NK-92 treated with Interleukin-12 subunit alpha and Interleukin-12 subunit beta, amount 100 ng/mL, for 24 hours (cell line): ENCODE data around the gene IQGAP2.
"Not testable (repeated sequence)": the region's sequence is repeated elsewhere in the genome, so short reads cannot be mapped to it uniquely, and the experiment has no call there.

ENCODE experiments used
- DNase-seq: peaks from one replicate; lab custom pipeline; 2025; lab: John Stamatoyannopoulos, UW

The IQGAP2 gene

GRCh38 chr5:76542887-76543690 is 140.0 kb downstream of the IQGAP2 start:
- peak; percentile 60 for DNase-seq

DNA sequence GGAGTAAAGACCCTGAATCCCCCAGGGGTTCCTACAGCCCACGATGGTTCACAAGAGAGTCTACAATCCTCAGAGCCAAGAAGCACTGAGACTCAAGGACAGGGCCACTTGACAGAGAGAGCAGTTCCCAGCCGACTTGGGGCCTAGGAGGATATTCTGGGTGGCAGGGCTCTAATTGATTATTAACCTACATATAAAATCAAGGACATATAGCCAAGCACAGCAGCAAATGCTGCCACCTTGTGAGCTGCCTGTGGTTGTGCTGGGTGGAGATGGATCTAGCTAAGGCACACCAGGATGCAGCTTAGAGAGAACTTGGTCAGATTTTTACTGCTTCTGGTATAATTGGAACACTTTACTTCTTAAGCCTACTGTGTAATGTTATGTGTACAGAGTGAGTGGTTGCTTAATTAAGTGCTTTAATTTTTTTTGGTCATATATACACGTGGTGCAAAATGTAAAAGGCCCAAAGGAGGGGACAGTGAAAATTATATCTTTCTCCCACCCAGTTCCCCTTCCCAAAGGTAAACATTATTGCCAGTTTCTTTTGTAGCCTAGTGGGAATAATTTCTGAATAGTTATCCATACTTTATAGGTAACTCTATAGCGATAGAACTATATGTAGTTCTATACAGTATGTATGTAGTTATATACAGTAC is 141.3 kb downstream of the IQGAP2 start:
- peak; percentile 33 for DNase-seq

DNA sequence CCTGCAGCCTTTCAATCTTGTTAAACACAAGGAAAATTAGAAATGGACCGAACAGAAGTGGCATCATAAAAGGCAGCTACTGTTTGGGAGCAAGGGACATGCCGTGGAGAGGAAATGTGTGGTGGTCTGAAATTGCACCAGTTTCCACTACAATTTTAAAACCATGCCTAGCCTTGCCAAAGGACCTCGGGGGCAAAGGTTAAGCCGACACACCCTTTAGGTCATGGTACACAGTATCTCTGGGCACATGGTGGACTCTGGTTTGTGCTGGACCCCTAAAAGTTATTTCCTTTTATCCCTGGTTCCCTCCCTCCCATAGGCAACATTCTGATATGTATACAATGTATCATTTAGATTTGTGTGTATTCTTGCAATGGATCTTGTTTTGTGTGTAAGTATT is 142.1 kb downstream of the IQGAP2 start:
- no peak for DNase-seq

- no peak for DNase-seq
These were observed 143.5 kb downstream of the IQGAP2 start for GRCh38 chr5:76546497-76547102.

DNA sequence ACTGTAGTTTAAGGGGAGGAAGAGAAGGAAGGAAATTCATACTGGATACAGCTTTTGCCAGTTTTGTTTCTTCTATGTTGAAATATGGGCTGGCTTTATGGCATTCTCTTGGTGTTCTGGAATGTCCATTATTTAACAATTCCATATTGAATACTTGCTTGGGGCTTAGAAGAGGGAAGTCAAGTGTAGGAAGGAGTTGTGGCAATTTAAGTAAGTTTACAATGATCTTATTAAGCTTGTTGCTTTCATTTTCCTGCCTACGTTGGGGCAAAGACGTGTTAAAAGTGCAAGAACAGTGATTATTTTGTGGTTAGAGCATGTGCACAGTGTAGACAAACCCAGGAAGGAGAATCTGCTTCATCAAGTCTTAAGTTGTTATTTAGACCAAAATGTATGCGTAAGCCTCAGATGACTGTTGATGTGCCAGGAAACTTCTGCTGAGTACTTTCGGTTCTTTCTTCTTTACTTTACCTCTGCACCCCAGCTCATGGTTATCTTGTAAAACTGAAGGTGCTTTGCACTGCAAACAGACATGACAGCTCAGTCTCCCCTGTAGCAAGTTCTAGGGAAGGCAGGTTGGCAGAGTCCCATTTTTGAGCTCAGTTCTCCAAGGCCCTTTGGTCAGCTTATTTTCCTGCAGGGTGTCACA is 144.3 kb downstream of the IQGAP2 start:
- peak; percentile 39 for DNase-seq

DNA sequence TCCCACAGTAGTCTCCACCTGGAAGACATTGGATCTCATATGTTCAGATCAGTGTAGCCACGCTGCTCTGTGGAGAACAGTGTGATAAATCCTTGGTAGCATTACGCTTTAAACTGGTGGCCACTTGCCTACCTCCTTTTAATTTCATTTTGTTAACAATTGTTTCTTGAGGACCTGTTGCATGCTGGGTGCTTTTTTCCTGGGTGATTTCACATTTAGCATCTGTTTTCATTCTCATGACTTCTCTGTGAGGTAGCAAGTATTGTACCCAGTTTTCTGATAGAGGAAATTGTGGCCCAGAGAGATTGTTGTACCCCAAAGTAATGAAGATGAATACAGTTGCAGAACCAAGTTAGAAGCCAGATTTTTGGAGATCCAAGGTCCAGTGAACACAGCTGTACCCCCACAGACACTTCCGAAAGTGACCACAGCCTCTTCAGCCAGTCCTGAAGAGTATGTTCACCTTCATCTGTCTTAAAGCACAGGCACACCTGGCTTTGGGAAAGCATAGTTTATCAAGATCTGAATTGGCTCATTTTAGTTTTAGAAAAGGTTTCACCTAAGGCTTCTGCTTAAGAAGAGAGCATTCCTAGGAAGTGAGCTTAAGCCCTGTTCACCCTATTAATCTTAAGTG is 144.9 kb downstream of the IQGAP2 start:
- no peak for DNase-seq

DNA sequence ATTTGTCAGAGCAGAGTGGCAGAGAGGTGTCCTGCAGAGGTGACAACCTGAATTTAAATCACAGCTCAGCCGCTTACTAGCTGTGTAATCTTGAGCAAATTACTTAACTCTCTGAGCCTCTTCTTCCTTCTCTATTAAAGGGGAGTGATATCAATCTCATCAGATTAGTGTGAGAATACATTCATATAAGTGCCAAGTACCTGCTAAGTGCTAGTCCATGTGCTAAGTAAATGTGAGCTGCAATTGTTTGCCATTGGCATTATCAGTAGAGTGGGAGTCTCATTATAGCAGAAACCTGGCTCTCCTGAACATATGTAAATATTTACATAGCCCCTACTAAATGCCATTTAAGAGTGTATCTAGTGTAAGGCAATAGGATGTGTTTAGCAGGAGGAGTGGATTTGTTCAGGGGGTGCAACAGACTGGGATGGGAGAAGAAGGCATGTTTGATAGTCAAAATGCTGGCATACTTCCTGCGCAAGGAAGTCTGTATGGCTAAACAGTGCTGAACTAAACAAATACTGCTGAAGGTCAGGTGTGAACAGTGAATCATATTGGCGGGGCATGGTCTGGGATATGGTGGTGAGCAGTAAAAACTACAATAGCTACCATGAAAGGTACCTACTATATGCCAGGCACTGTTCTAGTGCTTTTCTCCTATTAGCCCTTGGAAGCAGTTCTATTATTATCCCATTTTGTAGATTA is 145.6 kb downstream of the IQGAP2 start:
- no peak for DNase-seq

- DNase-seq: not testable (repeated sequence)
These were observed 147.8 kb downstream of the IQGAP2 start for GRCh38 chr5:76550881-76551280.

- no peak for DNase-seq
These were observed 149.5 kb downstream of the IQGAP2 start for GRCh38 chr5:76552546-76552945.

- no peak for DNase-seq
These were observed 150.2 kb downstream of the IQGAP2 start for GRCh38 chr5:76553251-76553650.

- DNase-seq: no peak
These were observed 152.0 kb downstream of the IQGAP2 start for GRCh38 chr5:76555114-76555513.

- DNase-seq: no peak
These were observed 152.6 kb downstream of the IQGAP2 start for GRCh38 chr5:76555717-76556116.

GRCh38 chr5:76556511-76557221 is 153.6 kb downstream of the IQGAP2 start:
- DNase-seq: no peak

GRCh38 chr5:76560952-76561891 is 158.1 kb downstream of the IQGAP2 start:
- DNase-seq: no peak

GRCh38 chr5:76561959-76562358 is 158.9 kb downstream of the IQGAP2 start:
- no peak for DNase-seq

- DNase-seq: no peak
These were observed 161.9 kb downstream of the IQGAP2 start for GRCh38 chr5:76565009-76565408.

DNA sequence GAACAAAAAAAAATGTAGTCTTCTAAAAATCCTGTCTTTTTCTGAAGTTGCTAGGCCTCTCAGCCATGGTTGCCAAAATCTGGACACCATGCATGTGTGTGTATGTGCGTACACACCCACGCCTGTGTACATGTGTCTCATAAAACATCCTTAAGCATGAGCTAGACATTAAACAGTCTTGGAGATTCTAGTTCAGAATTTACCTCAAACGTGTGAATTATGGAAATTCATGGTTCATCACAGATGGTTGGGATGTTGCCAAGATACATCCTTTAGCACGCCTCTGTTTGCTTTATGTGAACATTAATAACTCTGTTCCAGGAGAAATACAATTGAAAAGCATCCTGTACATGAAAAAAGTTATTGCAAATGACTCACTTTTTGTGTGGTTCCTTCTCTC is 167.1 kb downstream of the IQGAP2 start:
- no peak for DNase-seq

DNA sequence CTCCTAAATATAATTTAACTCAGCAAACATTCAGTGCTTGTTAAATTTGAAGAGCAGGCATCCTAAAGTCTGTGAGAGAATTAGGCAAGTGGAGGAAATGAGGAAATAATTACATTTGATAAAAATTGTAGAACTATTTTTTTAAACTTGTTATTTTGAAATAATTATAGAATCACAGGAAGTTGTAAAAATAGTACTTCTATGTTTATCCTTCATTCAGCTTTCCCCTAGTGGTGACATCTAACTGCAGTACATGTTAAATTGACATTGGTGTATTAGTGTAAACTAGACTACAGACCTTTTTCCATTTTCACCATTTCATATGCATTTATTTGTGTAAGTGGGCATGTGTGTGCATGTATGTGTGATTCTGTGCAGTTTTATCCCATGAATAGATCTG is 168.5 kb downstream of the IQGAP2 start:
- DNase-seq: no peak

DNA sequence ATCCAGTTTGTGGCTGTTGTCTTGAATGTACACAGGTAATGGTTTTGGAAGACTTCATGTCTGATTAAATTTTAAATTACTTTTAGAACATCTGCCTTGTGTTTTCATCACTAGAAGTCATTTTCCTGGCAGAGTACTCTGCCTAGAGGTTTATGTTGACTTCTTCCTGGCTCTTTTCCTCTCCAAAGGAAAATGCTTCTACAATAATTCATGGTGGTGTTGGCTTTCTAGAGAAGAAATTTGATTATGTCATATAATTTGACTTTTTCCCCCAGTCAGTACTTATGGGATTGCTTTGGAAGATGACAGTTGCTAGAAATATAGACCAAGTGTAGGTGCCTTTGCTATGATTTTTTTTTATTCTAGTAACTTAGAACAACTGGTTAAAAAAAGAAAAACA is 173.4 kb downstream of the IQGAP2 start:
- DNase-seq: no peak

GRCh38 chr5:76576996-76577395 is 173.9 kb downstream of the IQGAP2 start:
- no peak for DNase-seq
